Chondrocyte (in vitro differentiated cells): ENCODE measurements around the gene C1QTNF5. TPM values are rescaled to one million over a fixed set of nuclear protein-coding genes. Genes with fewer than 3 reads are reported as not detected.
"Not testable (repeated sequence)": the region's sequence is repeated elsewhere in the genome, so short reads cannot be mapped to it uniquely, and the experiment has no call there.

Experiments
- DNase-seq: peaks from one replicate; pipeline ENCODE4 v3.0.0; 2021; ENCODE audit warnings: mixed read lengths, low spot score
- H3K27ac Mint-ChIP-seq: one replicate; pipeline ENCODE4 v1.8.0; 2021; ENCODE audit warnings: mild to moderate bottlenecking, moderate library complexity, mixed read lengths; ENCODE audit not compliant: unreplicated experiment
- H3K27me3 Mint-ChIP-seq: 2 replicates; pipeline ENCODE4 v1.8.0; 2021; ENCODE audit warnings: low read depth, mixed read lengths
- H3K36me3 Mint-ChIP-seq: 2 replicates; pipeline ENCODE4 v1.8.0; 2021; ENCODE audit warnings: low read depth, mixed read lengths
- H3K4me1 Mint-ChIP-seq: 2 replicates; pipeline ENCODE4 v1.8.0; 2021; ENCODE audit warnings: low read depth, mild to moderate bottlenecking, mixed read lengths
- H3K4me3 Mint-ChIP-seq: one replicate; pipeline ENCODE4 v1.8.0; 2021; ENCODE audit warnings: mild to moderate bottlenecking, moderate library complexity, mixed read lengths; ENCODE audit not compliant: unreplicated experiment
- H3K9me3 Mint-ChIP-seq: 2 replicates; pipeline ENCODE4 v1.8.0; 2021; ENCODE audit warnings: low read depth, mixed read lengths
- CTCF ChIP-seq: fragments of 200-600 bp; sonication (generic); IDR thresholded peaks from 2 replicates; pipeline ENCODE4 v1.5.0; 2021; ENCODE audit warnings: antibody characterized with exemption, mild to moderate bottlenecking, moderate library complexity
- long read RNA-seq: library from polyadenylated mRNA; stranded (forward); transcript quantifications from one replicate; pipeline ENCODE4 v2.0.0, GENCODE V29; 2021
- total RNA-seq: library from RNA; stranded (reverse); gene quantifications from 3 replicates; pipeline ENCODE4 v1.2.1, GENCODE V29; 2021

The C1QTNF5 gene
- 16.2 to 67.2 TPM (median 67.1 TPM) in 3 replicates for total RNA-seq
- long read RNA-seq, transcript C1QTNF5-202 (3 exons, 1,356 nt): major isoform, 103 of 168 reads
- long read RNA-seq, transcript C1QTNF5-203 (2 exons, 1,046 nt): minor isoform, 58 of 168 reads
- long read RNA-seq, partial matches to known transcripts: 3 of 168 reads
- long read RNA-seq, other reads (novel, unspliced or antisense): 3 of 168 reads

- peak within 1 kb of the TSS; percentile 82 for H3K27ac Mint-ChIP-seq
- H3K27me3 Mint-ChIP-seq: peaks cover 11% of the 10 kb centered on the region
- no peaks in the 10 kb centered on the region for H3K36me3 Mint-ChIP-seq
- peak within 1 kb of the TSS; percentile 70 for H3K4me3 Mint-ChIP-seq
- DNase-seq: peak; percentile 84
- TF ChIP-seq CTCF: no peak
- H3K4me1 Mint-ChIP-seq: peaks cover 46% of the 10 kb centered on the region
- H3K9me3 Mint-ChIP-seq: no peaks in the 10 kb centered on the region
Measured at GRCh38 chr11:119340335-119341221, at the start of gene C1QTNF5. TSS of gene C1QTNF5 (minus strand) at chr11:119340883. CDS start at chr11:119340397, 486 bp downstream.

- Mint-ChIP-seq H3K4me3 (no peak overlapping the region), H3K27ac (no peak overlapping the region)
- no peak for DNase-seq
Measured at GRCh38 chr11:119389611-119390254, 49.0 kb upstream of the C1QTNF5 start.

GRCh38 chr11:119388103-119388502 lies 47.4 kb upstream of the C1QTNF5 start:
- no peak overlapping the region for H3K4me3 Mint-ChIP-seq
- no peaks in the 10 kb centered on the region for H3K4me1 Mint-ChIP-seq
- DNase-seq: no peak
- no peaks in the 10 kb centered on the region for H3K9me3 Mint-ChIP-seq
- H3K36me3 Mint-ChIP-seq: no peaks in the 10 kb centered on the region
- TF ChIP-seq CTCF: no peak
- peaks cover 3% of the 10 kb centered on the region for H3K27me3 Mint-ChIP-seq
- no peak overlapping the region for H3K27ac Mint-ChIP-seq

More at GRCh38 chr11:119389611-119390254, 49.0 kb upstream of the C1QTNF5 start:
- no peaks in the 10 kb centered on the region for H3K9me3 Mint-ChIP-seq
- peak; percentile 50 for TF ChIP-seq CTCF
- H3K36me3 Mint-ChIP-seq: no peaks in the 10 kb centered on the region
- no peaks in the 10 kb centered on the region for H3K4me1 Mint-ChIP-seq
- H3K27me3 Mint-ChIP-seq: peaks cover 13% of the 10 kb centered on the region

- Mint-ChIP-seq H3K4me3 (no peak overlapping the region), H3K9me3 (no peaks in the 10 kb centered on the region), H3K27ac (no peak overlapping the region), H3K36me3 (no peaks in the 10 kb centered on the region), H3K27me3 (peaks cover 2% of the 10 kb centered on the region), H3K4me1 (peaks cover under 1% of the 10 kb centered on the region)
- TF ChIP-seq CTCF: no peak
- DNase-seq: no peak
Measured at GRCh38 chr11:119384332-119384731, 43.6 kb upstream of the C1QTNF5 start.

GRCh38 chr11:119382513-119382912 lies 41.8 kb upstream of the C1QTNF5 start:
- not testable (repeated sequence) for H3K4me1 Mint-ChIP-seq, H3K9me3 Mint-ChIP-seq, H3K27ac Mint-ChIP-seq, DNase-seq, H3K36me3 Mint-ChIP-seq, H3K4me3 Mint-ChIP-seq, H3K27me3 Mint-ChIP-seq
